GM23338 (cell line): ENCODE data around the gene ITGA1. TPM values are rescaled to one million over a fixed set of nuclear protein-coding genes. Genes with fewer than 3 reads are reported as not detected.

Source experiments
- ATAC-seq: fragments of 200-7000 bp; cut with Tn5 transposase; 3 replicates; pipeline ENCODE4 v1.9.1; 2020
- DNase-seq: peaks from one replicate; pipeline ENCODE4 v3.0.0-alpha.2; 2015; ENCODE audit warnings: low spot score
- H2AFZ ChIP-seq: fragments of 200-600 bp; sonication (generic); 2 replicates; pipeline ENCODE4 v1.8.0; 2016; ENCODE audit warnings: antibody characterized with exemption, mild to moderate bottlenecking, moderate library complexity
- H3F3A ChIP-seq: fragments of 200-600 bp; sonication (generic); replicated peaks from 2 replicates; pipeline ENCODE4 v1.8.0; 2017; ENCODE audit warnings: antibody characterized with exemption, mixed run types, low read depth
- H3K27ac ChIP-seq: fragments of 200-600 bp; sonication (generic); 2 replicates; pipeline ENCODE4 v1.6.1; 2016; ENCODE audit warnings: low read depth
- H3K27me3 ChIP-seq: fragments of 200-600 bp; sonication (generic); 2 replicates; pipeline ENCODE4 v1.8.0; 2016; ENCODE audit warnings: mild to moderate bottlenecking, mixed run types, moderate library complexity; ENCODE audit not compliant: insufficient read depth
- H3K36me3 ChIP-seq: fragments of 200-600 bp; sonication (generic); 2 replicates; pipeline ENCODE4 v1.8.0; 2016; ENCODE audit warnings: mild to moderate bottlenecking; ENCODE audit not compliant: insufficient read depth
- H3K4me1 ChIP-seq: fragments of 200-600 bp; sonication (generic); 2 replicates; pipeline ENCODE4 v1.8.0; 2016; ENCODE audit warnings: mild to moderate bottlenecking, moderate library complexity; ENCODE audit not compliant: insufficient read depth
- H3K4me2 ChIP-seq: fragments of 200-600 bp; sonication (generic); 2 replicates; pipeline ENCODE4 v1.7.1; 2017; ENCODE audit warnings: mixed run types
- H3K4me3 ChIP-seq: fragments of 200-600 bp; sonication (generic); 2 replicates; pipeline ENCODE4 v1.6.1; 2016; ENCODE audit warnings: mixed run types
- H3K79me2 ChIP-seq: fragments of 200-600 bp; sonication (generic); replicated peaks from 2 replicates; pipeline ENCODE4 v1.8.0; 2017; ENCODE audit warnings: mild to moderate bottlenecking; ENCODE audit not compliant: insufficient read depth
- H3K9me2 ChIP-seq: fragments of 200-600 bp; sonication (generic); 2 replicates; pipeline ENCODE4 v1.8.0; 2017; ENCODE audit not compliant: insufficient read depth
- H4K20me1 ChIP-seq: fragments of 200-600 bp; sonication (generic); replicated peaks from 2 replicates; pipeline ENCODE4 v1.8.0; 2017; ENCODE audit warnings: mild to moderate bottlenecking; ENCODE audit not compliant: insufficient read depth
- H3K27ac Mint-ChIP-seq: 2 replicates; pipeline ENCODE4 v1.8.0; 2020; ENCODE audit warnings: inconsistent platforms, mild to moderate bottlenecking, moderate library complexity, mixed read lengths
- H3K27me3 Mint-ChIP-seq: 3 replicates; pipeline ENCODE4 v1.8.0; 2022; ENCODE audit warnings: low read depth, mild to moderate bottlenecking, moderate library complexity, mixed read lengths, inconsistent platforms; ENCODE audit not compliant: insufficient read depth, poor library complexity
- H3K36me3 Mint-ChIP-seq: 3 replicates; pipeline ENCODE4 v1.8.0; 2021; ENCODE audit warnings: low read depth, mild to moderate bottlenecking, inconsistent platforms, moderate library complexity, mixed read lengths
- H3K4me1 Mint-ChIP-seq: 3 replicates; pipeline ENCODE4 v1.8.0; 2020; ENCODE audit warnings: mild to moderate bottlenecking, inconsistent platforms, mixed read lengths
- H3K4me3 Mint-ChIP-seq: 3 replicates; pipeline ENCODE4 v1.8.0; 2021; ENCODE audit warnings: moderate library complexity, mild to moderate bottlenecking, inconsistent platforms, mixed read lengths
- H3K9me3 Mint-ChIP-seq: 3 replicates; pipeline ENCODE4 v1.8.0; 2020; ENCODE audit warnings: moderate library complexity, mild to moderate bottlenecking, inconsistent platforms, mixed read lengths
- CREB1 ChIP-seq: fragments of 250-450 bp; sonication (Bioruptor Pico); IDR thresholded peaks from 2 replicates; pipeline ENCODE4 v1.5.0; 2020; ENCODE audit warnings: low read depth, mild to moderate bottlenecking, moderate library complexity
- CTCF ChIP-seq, 2 experiments: fragments of 200-600 bp in 1 of 2; sonication (generic) in 1 of 2; conservative IDR thresholded peaks; 2 replicates each; pipeline versions ENCODE4 v1.5.1 to v1.6.1; 2016 to 2017; ENCODE audit warnings: antibody characterized with exemption in 2 of 2, low read depth in 2 of 2, mild to moderate bottlenecking in 2 of 2, moderate library complexity in 1 of 2
- ETS1 ChIP-seq: IDR thresholded peaks from 2 replicates; pipeline ENCODE4 v1.6.1; 2016; ENCODE audit warnings: antibody characterized with exemption
- EZH2 ChIP-seq: fragments of 200-600 bp; sonication (generic); IDR thresholded peaks from one replicate; pipeline ENCODE4 v1.8.0; 2017; ENCODE audit warnings: antibody characterized with exemption, mild to moderate bottlenecking, low read depth; ENCODE audit not compliant: unreplicated experiment
- EZH2phosphoT487 ChIP-seq: fragments of 200-600 bp; sonication (generic); IDR thresholded peaks from one replicate; pipeline ENCODE4 v1.8.1; 2018; ENCODE audit warnings: antibody characterized with exemption; ENCODE audit not compliant: unreplicated experiment
- JUNB ChIP-seq: IDR thresholded peaks from one replicate; pipeline ENCODE4 v1.6.1; 2016; ENCODE audit warnings: antibody characterized with exemption; ENCODE audit not compliant: unreplicated experiment
- NANOG ChIP-seq: IDR thresholded peaks from 2 replicates; pipeline ENCODE4 v1.6.1; 2016; ENCODE audit warnings: antibody characterized with exemption, borderline replicate concordance
- POLR2AphosphoS5 ChIP-seq: IDR thresholded peaks from 2 replicates; pipeline ENCODE4 v1.6.1; 2016; ENCODE audit warnings: antibody characterized with exemption, low read depth
- REST ChIP-seq: IDR thresholded peaks from one replicate; pipeline ENCODE4 v1.6.1; 2018; ENCODE audit warnings: antibody characterized with exemption; ENCODE audit not compliant: unreplicated experiment
- STAT1 ChIP-seq: IDR thresholded peaks from one replicate; pipeline ENCODE4 v1.6.1; 2016; ENCODE audit warnings: antibody characterized with exemption; ENCODE audit not compliant: unreplicated experiment
- ZNF114 ChIP-seq: fragments of 250-450 bp; sonication (Bioruptor Pico); IDR thresholded peaks from 2 replicates; pipeline ENCODE4 v1.5.0; 2020; ENCODE audit warnings: mild to moderate bottlenecking, moderate library complexity
- ZNF331 ChIP-seq: fragments of 250-450 bp; sonication (Bioruptor Pico); IDR thresholded peaks from 2 replicates; pipeline ENCODE4 v1.5.0; 2020; ENCODE audit warnings: low read depth, mild to moderate bottlenecking, moderate library complexity
- ZNF462 ChIP-seq: fragments of 250-450 bp; sonication (Bioruptor Pico); IDR thresholded peaks from 2 replicates; pipeline ENCODE4 v1.5.0; 2020; ENCODE audit warnings: mild to moderate bottlenecking, moderate library complexity
- polyA plus RNA-seq: library from polyadenylated mRNA; unstranded; fragments of >200 nt; fragmentation: Nextera tagmentation; extraction: Ambion mirVana; gene quantifications from 2 replicates; pipeline ENCODE4 v1.2.1, GENCODE V29; 2016
- total RNA-seq: library from RNA; depleted of rRNA; stranded (reverse); fragments of >200 nt; shearing (Covaris generic); gene quantifications from 2 replicates; pipeline ENCODE4 v1.2.3, GENCODE V29; 2014

Gene ITGA1
- total and polyA plus RNA-seq, 2 experiments from 2014 or later: 1.8 to 4.9 TPM

- H3K27me3 ChIP-seq: no peaks in the 10 kb centered on the region
- H3K36me3 ChIP-seq: no peaks in the 10 kb centered on the region
- H3K36me3 Mint-ChIP-seq: no peaks in the 10 kb centered on the region
- H3K27me3 Mint-ChIP-seq: peaks cover 3% of the 10 kb centered on the region
- peaks cover 3% of the 10 kb centered on the region; the same call in 1 of the 3 replicates for H3K4me1 Mint-ChIP-seq
- no peaks in the 10 kb centered on the region for H3K79me2 ChIP-seq
- H3K4me1 ChIP-seq: no peaks in the 10 kb centered on the region
- no peaks in the 10 kb centered on the region for H3K9me2 ChIP-seq
- no peaks in the 10 kb centered on the region for H3K9me3 Mint-ChIP-seq
- H3K27ac ChIP-seq: no peak overlapping the region
- ATAC-seq (no peak), DNase-seq (no peak)
- no peak for TF ChIP-seq CREB1 (CRISPR knock-in tag)
- no peak for TF ChIP-seq STAT1
- TF ChIP-seq ZNF114 (CRISPR knock-in tag): no peak
- TF ChIP-seq ZNF462 (CRISPR knock-in tag): no peak
- TF ChIP-seq POLR2AphosphoS5: no peak
- no peak for TF ChIP-seq EZH2
- TF ChIP-seq REST: no peak
- no peak for TF ChIP-seq NANOG
- TF ChIP-seq ETS1: no peak
- no peak for TF ChIP-seq CTCF (conservative IDR thresholded peaks at IDR 0.05; ENCODE audit: low read depth in 2 of 2)
- TF ChIP-seq JUNB: no peak
- no peak for TF ChIP-seq EZH2phosphoT487
- no peak for TF ChIP-seq ZNF331 (CRISPR knock-in tag)
- no peak overlapping the region for H3K4me3 ChIP-seq
- no peak overlapping the region for H3K4me2 ChIP-seq
- H3F3A ChIP-seq: no peaks in the 10 kb centered on the region
- H4K20me1 ChIP-seq: no peaks in the 10 kb centered on the region
- H3K4me3 Mint-ChIP-seq: no peak overlapping the region
- H3K27ac Mint-ChIP-seq: no peak overlapping the region
- H2AFZ ChIP-seq: no peak overlapping the region
Observed at GRCh38 chr5:52880541-52880940, 92.8 kb downstream of the ITGA1 start.
